ENCODE data around the gene STPG4.
"Not testable (repeated sequence)": the region's sequence is repeated elsewhere in the genome, so short reads cannot be mapped to it uniquely, and the experiment has no call there.

The STPG4 gene

GRCh38 chr2:47172922-47173695 lies 18.0 kb upstream of the STPG4 start:
- no peak for DNase-seq (ENCODE audit: low spot score)

GRCh38 chr2:47172156-47172921 lies 17.2 kb upstream of the STPG4 start:
- DNase-seq (ENCODE audit: low spot score), result no peak

DNA sequence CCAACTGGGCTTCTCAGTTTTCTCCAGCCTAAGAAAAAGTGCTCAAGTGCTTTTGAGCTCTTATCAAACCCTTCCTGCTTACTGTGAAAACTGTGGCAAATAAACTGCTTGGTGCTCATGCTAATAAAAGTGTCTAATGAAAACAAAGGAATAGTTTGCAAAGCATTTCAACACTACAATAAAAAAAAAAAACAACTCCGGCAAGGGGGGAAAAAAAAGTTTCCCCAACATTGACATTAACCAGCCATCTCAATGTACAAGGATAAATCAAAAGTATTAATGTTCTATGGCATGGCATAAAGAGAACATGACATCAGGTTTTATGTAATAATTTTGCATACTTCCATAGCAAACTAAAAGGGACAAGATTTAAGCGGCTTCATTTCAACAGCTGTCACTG lies 14.7 kb upstream of the STPG4 start:
- no peak for DNase-seq (ENCODE audit: low spot score)

GRCh38 chr2:47168895-47169294 lies 13.8 kb upstream of the STPG4 start:
- DNase-seq (ENCODE audit: low spot score), result not testable (repeated sequence)

DNA sequence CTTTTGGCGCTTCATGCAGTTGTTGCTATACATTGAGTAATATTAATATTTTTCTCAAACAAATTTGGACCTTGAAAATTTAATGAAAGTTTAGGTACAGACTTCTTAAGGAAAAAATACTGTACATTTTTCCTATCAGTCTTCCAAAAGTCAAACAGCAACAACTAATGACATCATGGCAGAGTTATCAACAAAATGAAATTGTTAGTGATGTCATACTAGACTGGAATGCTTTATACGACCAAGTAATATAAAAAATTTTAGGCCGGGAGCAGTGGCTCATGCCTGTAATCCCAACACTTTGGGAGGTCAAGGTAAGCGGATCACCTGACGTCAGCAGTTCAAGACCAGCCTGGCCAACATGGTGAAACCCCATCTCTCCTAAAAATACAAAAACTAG lies 12.0 kb upstream of the STPG4 start:
- DNase-seq (ENCODE audit: low spot score), result no peak

GRCh38 chr2:47165001-47165555 lies 10.0 kb upstream of the STPG4 start:
- DNase-seq (ENCODE audit: low spot score), result no peak

DNA sequence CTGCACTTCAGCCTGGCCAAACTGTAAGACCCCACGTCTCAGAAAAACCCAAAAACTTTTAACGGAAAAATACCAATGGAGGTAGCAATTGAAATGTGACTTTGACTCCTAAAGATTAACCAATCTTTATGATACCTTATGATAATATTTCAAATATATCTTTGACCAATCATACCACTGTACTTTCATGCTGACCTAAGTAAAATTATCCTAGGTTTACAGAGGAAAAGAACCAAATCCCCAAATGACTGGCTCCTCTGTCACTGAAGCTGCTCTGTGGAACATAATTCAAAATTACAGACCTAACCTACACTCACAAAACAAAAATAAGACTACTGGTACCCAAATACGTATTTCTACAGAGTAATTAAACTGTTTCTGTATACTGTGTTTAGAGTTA lies 7.7 kb upstream of the STPG4 start:
- no peak for DNase-seq (ENCODE audit: low spot score)

DNA sequence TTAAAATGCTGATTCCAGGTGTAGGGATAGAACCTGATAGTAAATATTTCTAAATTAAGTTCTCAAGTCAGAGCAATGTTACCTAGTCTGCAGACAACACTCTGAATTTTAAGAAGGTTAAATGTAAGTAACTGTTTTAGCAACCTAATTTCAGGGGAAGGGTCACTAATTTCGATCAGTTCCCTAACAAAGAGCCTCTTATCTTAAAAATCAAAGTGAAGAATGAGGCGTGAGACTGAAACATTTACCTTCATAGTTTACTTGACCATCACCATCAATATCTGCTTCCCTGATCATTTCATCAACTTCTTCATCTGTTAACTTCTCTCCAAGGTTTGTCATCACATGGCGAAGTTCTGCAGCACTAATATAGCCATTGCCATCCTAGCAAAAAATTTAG lies 6.4 kb upstream of the STPG4 start:
- no peak for DNase-seq (ENCODE audit: low spot score)

GRCh38 chr2:47160660-47161059 lies 5.6 kb upstream of the STPG4 start:
- DNase-seq (ENCODE audit: low spot score), result no peak

DNA sequence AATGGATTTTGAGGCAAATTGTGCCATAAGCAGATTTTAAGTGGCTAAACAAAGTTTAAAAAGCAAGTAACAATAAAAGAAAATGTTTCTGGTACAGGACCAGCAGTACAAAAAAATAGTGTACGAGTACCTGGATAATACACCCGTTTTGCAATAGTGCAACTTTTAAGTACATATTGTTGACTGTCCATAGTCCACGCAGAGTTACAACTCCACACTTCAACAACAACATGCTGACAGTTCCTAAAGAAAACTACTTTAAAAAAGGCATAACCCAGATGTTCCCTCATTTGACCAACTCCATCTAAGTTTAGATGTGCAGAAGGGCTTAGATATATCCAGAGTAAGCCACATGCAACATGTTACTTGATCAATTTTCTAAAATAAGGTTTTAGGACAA lies 5.1 kb upstream of the STPG4 start:
- DNase-seq (ENCODE audit: low spot score), result no peak

DNA sequence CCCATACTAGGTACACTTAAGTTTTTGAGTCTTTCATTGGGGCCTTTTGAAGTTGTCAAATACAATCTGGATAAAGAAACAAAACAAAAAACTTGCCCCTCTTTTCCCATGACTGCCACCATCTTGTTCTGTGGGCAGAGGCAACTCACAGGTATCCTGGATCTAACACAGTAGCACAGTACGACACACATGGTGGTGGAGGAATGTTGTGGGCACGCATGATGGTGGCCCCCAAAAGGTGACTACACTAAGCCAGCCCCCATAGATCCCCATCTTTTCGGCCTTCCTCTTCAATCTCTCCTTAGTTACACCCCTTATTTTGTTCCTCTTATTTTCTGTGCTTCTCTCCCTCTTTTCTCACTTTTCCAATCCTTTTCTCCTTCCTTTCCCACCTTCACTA lies 4.5 kb upstream of the STPG4 start:
- no peak for DNase-seq (ENCODE audit: low spot score)

DNA sequence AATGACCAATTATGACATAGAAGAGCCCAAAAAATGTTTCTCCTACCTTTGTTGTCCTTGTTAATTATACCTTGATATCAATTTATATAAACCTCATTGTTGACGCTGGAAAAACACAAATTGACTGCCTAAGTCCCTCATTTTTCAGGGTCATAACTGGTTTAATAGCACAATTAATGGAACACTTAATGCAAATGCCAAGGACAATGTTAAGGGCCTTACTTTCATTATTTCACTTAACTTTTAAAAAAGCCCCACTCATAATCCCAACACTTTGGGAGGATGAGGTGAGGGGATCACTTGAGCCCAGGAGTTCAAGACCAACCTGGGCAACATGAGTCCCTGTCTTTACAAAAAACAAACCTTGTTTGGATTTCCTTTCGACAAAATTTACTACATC lies 3.5 kb upstream of the STPG4 start:
- no peak for DNase-seq (ENCODE audit: low spot score)

GRCh38 chr2:47152803-47153202 lies 2.3 kb downstream of the STPG4 start:
- no peak for DNase-seq (ENCODE audit: low spot score)

DNA sequence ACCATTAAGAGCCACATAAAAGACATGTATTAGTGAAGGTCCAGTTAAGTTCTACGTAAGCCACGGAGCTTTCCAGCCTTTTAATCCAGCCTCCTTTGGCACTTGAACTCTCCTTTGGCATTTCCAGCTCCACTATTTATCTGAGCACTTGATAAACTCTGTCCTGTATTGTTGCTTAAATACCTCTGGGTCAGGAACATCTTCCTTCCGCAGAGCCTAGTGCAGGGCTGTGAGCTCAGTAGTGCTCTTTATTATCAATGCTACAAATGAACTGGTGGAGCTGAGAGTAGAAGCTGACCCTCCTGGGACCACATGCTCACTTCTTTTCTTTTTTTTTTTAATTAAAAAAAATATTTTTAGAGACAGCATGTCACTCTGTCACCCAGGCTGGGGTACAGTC lies 4.9 kb downstream of the STPG4 start:
- DNase-seq (ENCODE audit: low spot score), result no peak

GRCh38 chr2:47147021-47147420 lies 8.1 kb downstream of the STPG4 start:
- DNase-seq (ENCODE audit: low spot score), result no peak

DNA sequence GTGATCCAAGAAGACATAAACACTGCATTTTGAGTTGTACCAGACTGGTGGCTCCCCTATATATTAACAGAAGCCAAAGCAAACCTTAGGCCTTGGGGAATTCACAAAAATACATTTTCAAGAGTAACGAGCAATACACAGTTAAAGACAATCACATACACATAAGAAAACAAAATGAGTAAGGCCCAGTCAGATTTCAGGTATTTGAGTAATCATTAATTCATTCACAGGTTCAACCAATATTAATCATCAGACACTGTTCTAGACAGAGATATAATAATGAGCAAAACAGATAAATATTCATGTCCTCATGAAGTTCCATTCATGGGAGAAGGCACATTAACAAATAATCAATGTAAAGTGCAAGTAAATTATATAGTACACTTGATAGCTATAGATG lies 9.6 kb downstream of the STPG4 start:
- no peak for DNase-seq (ENCODE audit: low spot score)

- no peak for DNase-seq (ENCODE audit: low spot score)
Observed at GRCh38 chr2:47141520-47141919, 13.6 kb downstream of the STPG4 start.

DNA sequence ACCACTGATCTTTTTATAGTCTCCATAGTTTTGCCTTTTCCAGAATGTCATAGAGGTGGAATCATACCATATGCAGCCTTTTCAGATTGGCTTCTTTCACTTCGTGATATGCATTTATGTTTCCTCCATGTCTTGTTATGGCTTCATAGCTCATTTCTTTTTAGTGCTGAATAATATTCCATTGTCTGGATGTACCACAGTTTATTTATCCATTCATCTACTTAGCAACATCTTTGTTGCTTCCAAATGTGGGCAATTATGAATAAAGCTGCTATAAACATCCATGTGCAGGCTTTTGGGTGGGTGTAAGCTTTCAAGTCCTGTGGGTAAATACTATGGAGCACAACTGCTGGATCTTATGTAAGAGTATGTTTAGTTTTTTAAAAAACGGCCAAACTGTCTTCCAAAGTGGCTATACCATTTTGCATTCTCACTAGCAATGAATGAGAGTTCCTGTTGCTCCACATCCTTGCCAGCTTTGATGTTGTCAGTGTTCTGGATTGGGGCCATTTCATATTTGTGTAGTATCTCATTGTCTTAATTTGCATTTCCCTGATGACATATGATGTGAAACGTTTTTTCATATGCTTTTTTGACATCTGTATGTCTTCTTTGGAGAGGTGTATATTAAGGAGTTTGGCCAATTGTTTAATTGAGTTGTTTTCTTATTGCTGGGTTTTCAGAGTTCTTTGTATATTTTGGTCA lies 20.6 kb downstream of the STPG4 start:
- no peak for DNase-seq (ENCODE audit: low spot score)

- no peak for DNase-seq (ENCODE audit: low spot score)
Observed at GRCh38 chr2:47133046-47133445, 22.1 kb downstream of the STPG4 start.

- peak; percentile 49 for DNase-seq (ENCODE audit: low spot score)
Observed at GRCh38 chr2:47129191-47129706, 25.9 kb downstream of the STPG4 start.

GRCh38 chr2:47128705-47129104 lies 26.4 kb downstream of the STPG4 start:
- DNase-seq (ENCODE audit: low spot score), result no peak

- no peak for DNase-seq (ENCODE audit: low spot score)
Observed at GRCh38 chr2:47127862-47128543, 27.1 kb downstream of the STPG4 start.

All from ecto neural progenitor cell (in vitro differentiated cells).